GM18526 (cell line): ENCODE data around the gene LDLRAD3.

Source experiments
- POLR2A ChIP-seq: IDR thresholded peaks from 3 replicates; pipeline ENCODE4 v1.6.1; 2011; ENCODE audit not compliant: insufficient read length; ENCODE audit errors: extremely low read depth

The LDLRAD3 gene

GRCh38 chr11:36241497-36241896 lies 297.6 kb downstream of the LDLRAD3 start:
- no peak for TF ChIP-seq POLR2A

GRCh38 chr11:36243641-36244040 lies 299.8 kb downstream of the LDLRAD3 start:
- no peak for TF ChIP-seq POLR2A

GRCh38 chr11:36247493-36247892 lies 303.6 kb downstream of the LDLRAD3 start:
- no peak for TF ChIP-seq POLR2A

- no peak for TF ChIP-seq POLR2A
These were observed 304.6 kb downstream of the LDLRAD3 start for GRCh38 chr11:36248436-36248835.

GRCh38 chr11:36249246-36249645 lies 305.4 kb downstream of the LDLRAD3 start:
- no peak for TF ChIP-seq POLR2A

- no peak for TF ChIP-seq POLR2A
These were observed 308.0 kb downstream of the LDLRAD3 start for GRCh38 chr11:36251823-36252222.

GRCh38 chr11:36253238-36253637 lies 309.4 kb downstream of the LDLRAD3 start:
- TF ChIP-seq POLR2A: no peak

- TF ChIP-seq POLR2A: no peak
These were observed 310.9 kb downstream of the LDLRAD3 start for GRCh38 chr11:36254713-36255112.

- TF ChIP-seq POLR2A: no peak
These were observed 313.5 kb downstream of the LDLRAD3 start for GRCh38 chr11:36257351-36257750.

GRCh38 chr11:36258730-36259360 lies 315.0 kb downstream of the LDLRAD3 start:
- TF ChIP-seq POLR2A: no peak

GRCh38 chr11:36261094-36261493 lies 317.2 kb downstream of the LDLRAD3 start:
- TF ChIP-seq POLR2A: no peak

- TF ChIP-seq POLR2A: no peak
These were observed 320.4 kb downstream of the LDLRAD3 start for GRCh38 chr11:36264011-36264972.

- no peak for TF ChIP-seq POLR2A
These were observed 321.1 kb downstream of the LDLRAD3 start for GRCh38 chr11:36264973-36265344.

- TF ChIP-seq POLR2A: no peak
These were observed 322.1 kb downstream of the LDLRAD3 start for GRCh38 chr11:36265793-36266628.

GRCh38 chr11:36266767-36267166 lies 322.9 kb downstream of the LDLRAD3 start:
- TF ChIP-seq POLR2A: no peak
